Measurements from ENCODE around the gene STK17A.

The STK17A gene

GRCh38 chr7:43586251-43586900, 3.5 kb downstream of the STK17A start:
- no peak overlapping the region; the same call in 1 of the 2 replicates for H3K4me3 ChIP-seq (replicated peaks; ENCODE audit: low read depth, low read length)
- no peak for DNase-seq (ENCODE audit: extremely low read depth, low read depth)
- no peak for TF ChIP-seq CTCF (IDR thresholded peaks at IDR 0.05; ENCODE audit: low read depth, low read length, missing control alignments)

GRCh38 chr7:43588477-43589132, 5.7 kb downstream of the STK17A start:
- H3K4me3 ChIP-seq (replicated peaks; ENCODE audit: low read depth, low read length) = no peak overlapping the region
- no peak for TF ChIP-seq CTCF (IDR thresholded peaks at IDR 0.05; ENCODE audit: low read depth, low read length, missing control alignments)
- no peak for DNase-seq (ENCODE audit: extremely low read depth, low read depth)

GRCh38 chr7:43589133-43589478, 6.2 kb downstream of the STK17A start:
- H3K4me3 ChIP-seq (replicated peaks; ENCODE audit: low read depth, low read length) = no peak overlapping the region
- TF ChIP-seq CTCF (IDR thresholded peaks at IDR 0.05; ENCODE audit: low read depth, low read length, missing control alignments) = no peak
- DNase-seq (ENCODE audit: extremely low read depth, low read depth) = no peak

- no peak for DNase-seq (ENCODE audit: extremely low read depth, low read depth)
- H3K4me3 ChIP-seq (replicated peaks; ENCODE audit: low read depth, low read length) = no peak overlapping the region
- TF ChIP-seq CTCF (IDR thresholded peaks at IDR 0.05; ENCODE audit: low read depth, low read length, missing control alignments) = no peak
Measured at GRCh38 chr7:43589728-43590127, 6.8 kb downstream of the STK17A start.

GRCh38 chr7:43590862-43591557, 8.1 kb downstream of the STK17A start:
- DNase-seq (ENCODE audit: extremely low read depth, low read depth) = no peak
- no peak for TF ChIP-seq CTCF (IDR thresholded peaks at IDR 0.05; ENCODE audit: low read depth, low read length, missing control alignments)
- no peak overlapping the region for H3K4me3 ChIP-seq (replicated peaks; ENCODE audit: low read depth, low read length)

GRCh38 chr7:43591558-43592180, 8.8 kb downstream of the STK17A start:
- no peak for TF ChIP-seq CTCF (IDR thresholded peaks at IDR 0.05; ENCODE audit: low read depth, low read length, missing control alignments)
- no peak overlapping the region for H3K4me3 ChIP-seq (replicated peaks; ENCODE audit: low read depth, low read length)
- DNase-seq (ENCODE audit: extremely low read depth, low read depth) = no peak
